H1 (cell line): ENCODE results near the gene SPATA6L. TPM values are rescaled to one million over a fixed set of nuclear protein-coding genes. Genes with fewer than 3 reads are reported as not detected.

ENCODE experiments used
- CTCF ChIA-PET: fragments of 300-600 bp; sonication (Branson Sonifier 250); formaldehyde crosslinking; loops from one replicate; lab custom pipeline; 2021; ENCODE audit not compliant: partially characterized antibody; lab: Charles Lee
- POLR2A ChIA-PET: fragments of 300-600 bp; sonication (Branson Sonifier 250); formaldehyde crosslinking; loops from one replicate; lab custom pipeline; 2021; ENCODE audit warnings: inconsistent platforms; ENCODE audit not compliant: partially characterized antibody; lab: Charles Lee
- DNase-seq, 2 experiments: peaks; one replicate each; pipeline versions ENCODE4 v3.0.0 to v3.0.0-alpha.2; 2010 to 2022; ENCODE audit warnings: low spot score in 2 of 2, low read depth in 1 of 2, mixed read lengths in 1 of 2
- FAIRE-seq: peaks from 2 replicates; lab custom pipeline; 2011; peaks lifted over from hg19 to GRCh38; lab: Jason Lieb, UNC
- H2AFZ ChIP-seq: 2 replicates; pipeline ENCODE4 v1.8.1; 2012; ENCODE audit warnings: low read length, inconsistent platforms
- H2AK5ac ChIP-seq: 2 replicates; pipeline ENCODE4 v1.6.1; 2013; ENCODE audit warnings: low read depth, low read length
- H2BK120ac ChIP-seq: replicated peaks from 2 replicates; pipeline ENCODE3; 2013; ENCODE audit warnings: low read depth, low read length, inconsistent platforms
- H2BK12ac ChIP-seq: 2 replicates; pipeline ENCODE4 v1.6.1; 2013; ENCODE audit warnings: low read depth, low read length
- H2BK15ac ChIP-seq: 2 replicates; pipeline ENCODE4 v1.6.1; 2013; ENCODE audit warnings: low read length
- H2BK20ac ChIP-seq: 2 replicates; pipeline ENCODE4 v1.6.1; 2013; ENCODE audit warnings: low read length
- H2BK5ac ChIP-seq: 2 replicates; pipeline ENCODE4 v1.6.1; 2013; ENCODE audit warnings: low read depth, low read length
- H3K14ac ChIP-seq: 2 replicates; pipeline ENCODE4 v1.6.1; 2013; ENCODE audit warnings: inconsistent platforms; ENCODE audit not compliant: insufficient read length
- H3K18ac ChIP-seq: 2 replicates; pipeline ENCODE4 v1.6.1; 2013; ENCODE audit warnings: low read length; ENCODE audit errors: extremely low read depth
- H3K23ac ChIP-seq: 2 replicates; pipeline ENCODE4 v1.6.1; 2013; ENCODE audit warnings: inconsistent platforms; ENCODE audit not compliant: insufficient read length
- H3K23me2 ChIP-seq: 2 replicates; pipeline ENCODE4 v1.6.1; 2013; ENCODE audit warnings: low read depth, low read length
- H3K27ac ChIP-seq: 2 replicates; pipeline ENCODE4 v1.6.1; 2011; ENCODE audit warnings: low read depth, low read length, inconsistent platforms
- H3K27me3 ChIP-seq, 4 experiments: replicated peaks in 1 of 4; 1 replicate in 1 of 4; 2 replicates in 3 of 4; pipeline versions ENCODE4 v1.6.1 to v1.8.1; 2011 to 2013; ENCODE audit warnings: low read length in 3 of 4, mild to moderate bottlenecking in 3 of 4, inconsistent platforms in 2 of 4, mixed read lengths in 2 of 4, moderate library complexity in 1 of 4; ENCODE audit not compliant: control insufficient read depth in 3 of 4, insufficient read depth in 3 of 4; ENCODE audit errors: extremely low read depth in 1 of 4
- H3K36me3 ChIP-seq, 4 experiments: 2 replicates each; pipeline versions ENCODE4 v1.6.1 to v1.8.1; 2011 to 2013; ENCODE audit warnings: mild to moderate bottlenecking in 4 of 4, low read length in 3 of 4, moderate library complexity in 2 of 4, control low read depth in 1 of 4, inconsistent platforms in 1 of 4; ENCODE audit not compliant: insufficient read depth in 4 of 4, control insufficient read depth in 2 of 4
- H3K4ac ChIP-seq: replicated peaks from 2 replicates; pipeline ENCODE3; 2013; ENCODE audit warnings: low read length, low read depth, mixed read lengths, inconsistent platforms; ENCODE audit not compliant: insufficient read length
- H3K4me1 ChIP-seq, 4 experiments: replicated peaks in 1 of 4; 1 replicate in 1 of 4; 2 replicates in 3 of 4; pipeline versions ENCODE4 v1.6.1 to v1.8.1; 2011 to 2013; ENCODE audit warnings: low read length in 3 of 4, inconsistent platforms in 2 of 4, mixed read lengths in 1 of 4; ENCODE audit not compliant: insufficient read depth in 4 of 4, control insufficient read depth in 3 of 4
- H3K4me2 ChIP-seq, 2 experiments: 2 replicates each; pipeline versions ENCODE4 v1.6.1 to v1.8.1; 2011 to 2013; ENCODE audit warnings: low read depth in 2 of 2, low read length in 2 of 2, control low read depth in 1 of 2, inconsistent platforms in 1 of 2, mild to moderate bottlenecking in 1 of 2; ENCODE audit not compliant: insufficient read depth in 1 of 2
- H3K4me3 ChIP-seq, 4 experiments: fragments of 200-600, 300-600 bp in 1 of 4; sonication (generic), shearing (Covaris generic), sonication (Bioruptor Twin) in 1 of 4; 2 replicates each; pipeline versions ENCODE4 v1.5.1 to v1.8.1; 2011 to 2016; ENCODE audit warnings: low read length in 4 of 4, low read depth in 3 of 4, control low read depth in 2 of 4, inconsistent platforms in 2 of 4, mild to moderate bottlenecking in 2 of 4, mixed read lengths in 1 of 4, moderate library complexity in 1 of 4; ENCODE audit not compliant: insufficient read depth in 2 of 4; ENCODE audit errors: extremely low read depth in 1 of 4
- H3K56ac ChIP-seq: replicated peaks from 2 replicates; pipeline ENCODE3; 2013; ENCODE audit warnings: low read depth, mild to moderate bottlenecking, mixed read lengths, low read length, inconsistent platforms; ENCODE audit not compliant: insufficient read length
- H3K79me1 ChIP-seq: 2 replicates; pipeline ENCODE4 v1.6.1; 2013; ENCODE audit warnings: low read depth, low read length, control low read depth
- H3K79me2 ChIP-seq, 2 experiments: 2 replicates each; pipeline versions ENCODE4 v1.6.1 to v1.8.1; 2012 to 2013; ENCODE audit warnings: low read length in 2 of 2, mild to moderate bottlenecking in 2 of 2, inconsistent platforms in 1 of 2; ENCODE audit not compliant: insufficient read depth in 2 of 2, control insufficient read depth in 1 of 2
- H3K9ac ChIP-seq, 4 experiments: replicated peaks in 1 of 4; 1 replicate in 1 of 4; 2 replicates in 3 of 4; pipeline versions ENCODE4 v1.6.1 to v1.8.1; 2011 to 2013; ENCODE audit warnings: low read depth in 3 of 4, low read length in 3 of 4, control low read depth in 2 of 4, mild to moderate bottlenecking in 2 of 4, moderate library complexity in 2 of 4, inconsistent platforms in 1 of 4; ENCODE audit errors: extremely low read depth in 1 of 4
- H3K9me3 ChIP-seq, 2 experiments: 2 replicates each; pipeline versions ENCODE4 v1.6.1 to v1.8.1; 2012 to 2013; ENCODE audit warnings: mild to moderate bottlenecking in 2 of 2, moderate library complexity in 2 of 2, control low read depth in 1 of 2, inconsistent platforms in 1 of 2, low read depth in 1 of 2, low read length in 1 of 2, mixed read lengths in 1 of 2; ENCODE audit not compliant: insufficient read depth in 2 of 2
- H4K20me1 ChIP-seq, 2 experiments: replicated peaks in 1 of 2; 2 replicates each; pipeline versions ENCODE3 to v1.8.1; 2011 to 2013; ENCODE audit warnings: inconsistent platforms in 2 of 2, low read length in 2 of 2, mild to moderate bottlenecking in 1 of 2; ENCODE audit not compliant: insufficient read depth in 2 of 2, control insufficient read depth in 1 of 2
- H4K5ac ChIP-seq: 2 replicates; pipeline ENCODE4 v1.6.1; 2013; ENCODE audit warnings: low read length, low read depth, mixed read lengths, inconsistent platforms; ENCODE audit not compliant: insufficient read length
- H4K8ac ChIP-seq: 2 replicates; pipeline ENCODE4 v1.8.0; 2013; ENCODE audit warnings: mild to moderate bottlenecking, moderate library complexity, low read length, inconsistent platforms; ENCODE audit not compliant: insufficient read depth; ENCODE audit errors: extremely low read depth
- H4K91ac ChIP-seq: replicated peaks from 2 replicates; pipeline ENCODE3; 2013; ENCODE audit warnings: low read length, mixed read lengths, inconsistent platforms; ENCODE audit not compliant: insufficient read length
- CHD1 ChIP-seq: IDR thresholded peaks from 2 replicates; pipeline ENCODE4 v1.6.1; 2012; ENCODE audit warnings: low read depth, low read length, improper control_type of control experiment
- HDAC6 ChIP-seq: IDR thresholded peaks from one replicate; pipeline ENCODE4 v1.7.1; 2012; ENCODE audit warnings: low read depth, mild to moderate bottlenecking, inconsistent platforms, low read length, moderate library complexity
- WGBS, 2 experiments: shearing (Covaris generic) in 1 of 2; methylation state at CpG; one replicate each; pipeline versions ENCODE4 v1.1.6 to v1.1.7; 2013 to 2015; ENCODE audit warnings: low lambda C conversion rate in 2 of 2, mixed read lengths in 2 of 2, inconsistent platforms in 1 of 2, low coverage in 1 of 2, missing lambda C conversion rate in 1 of 2; ENCODE audit not compliant: insufficient replicate concordance in 2 of 2, insufficient coverage in 1 of 2, insufficient read length in 1 of 2; ENCODE audit errors: extremely low coverage in 1 of 2, missing lambda C conversion rate in 1 of 2; 5-methylcytosine and 5-hydroxymethylcytosine counted together
- polyA plus RNA-seq, 7 experiments: library from polyadenylated mRNA; depleted of rRNA in 3 of 7; stranded (reverse) in 5 of 7; unstranded in 2 of 7; fragments of >200 nt in 5 of 7; fragments of 200-250 nt in 2 of 7; gene quantifications; 1 replicate in 5 of 7; 2 replicates in 1 of 7; 4 replicates in 1 of 7; pipeline versions ENCODE4 v1.2.1 to v1.2.3, GENCODE V29; 2011 to 2013; ENCODE audit warnings: missing spikeins in 2 of 7, mixed read lengths in 2 of 7
- total RNA-seq: library from RNA; stranded (reverse); fragmentation: NEBNext Ultra II Directional; extraction: Animal tissue kit (Norgen Biotek cat#: 25700); gene quantifications from 2 replicates; pipeline ENCODE4 v1.2.1, GENCODE V29; 2021

SPATA6L gene
- total and polyA plus RNA-seq, 2 of the 8 experiments (the other 6 are each of a cell fraction or from before 2014, with no cell fraction given) = 0.57 to 1.1 TPM

DNA sequence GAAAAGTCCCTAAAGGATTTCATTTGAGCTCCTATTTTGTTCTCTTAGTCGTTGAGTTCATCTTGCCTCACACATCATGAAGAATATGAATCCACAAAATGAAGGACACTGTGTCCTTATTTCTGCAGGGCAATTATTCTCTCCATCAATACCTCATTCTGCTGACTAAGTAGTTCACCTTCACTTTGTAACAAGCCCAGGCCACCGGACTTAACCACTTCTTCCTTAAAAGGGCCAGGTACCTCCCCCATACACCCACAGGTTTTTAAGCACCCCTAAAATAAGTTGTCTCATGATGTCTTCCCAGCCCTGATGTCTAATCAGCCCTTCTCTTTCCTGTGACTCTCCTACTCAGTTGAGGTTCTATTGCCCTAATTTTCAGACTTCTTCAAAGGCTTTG, 71.3 kb downstream of the SPATA6L start:
- Histone ChIP-seq H4K5ac (no peak overlapping the region), H3K14ac (no peak overlapping the region), H3K4me3 (no peak overlapping the region), H4K8ac (no peak overlapping the region), H3K79me1 (no peaks in the 10 kb centered on the region), H4K91ac (no peak overlapping the region), H2BK5ac (no peak overlapping the region), H3K27ac (no peak overlapping the region), H4K20me1 (no peaks in the 10 kb centered on the region), H3K4me2 (no peak overlapping the region), H3K9ac (no peak overlapping the region), H3K9me3 (no peaks in the 10 kb centered on the region), H3K36me3 (no peaks in the 10 kb centered on the region), H3K23me2 (no peaks in the 10 kb centered on the region), H3K27me3 (no peaks in the 10 kb centered on the region), H2BK120ac (no peak overlapping the region), H2AK5ac (no peak overlapping the region), H2BK12ac (no peak overlapping the region), H2AFZ (no peak overlapping the region), H3K18ac (no peak overlapping the region), H3K4me1 (peaks cover 0 to 5% (median 2%) of the 10 kb centered on the region in 4 experiments; a peak in 2 of 7 replicates), H3K56ac (no peak overlapping the region), H2BK15ac (no peak overlapping the region), H3K79me2 (no peaks in the 10 kb centered on the region), H3K4ac (no peak overlapping the region), H2BK20ac (no peak overlapping the region), H3K23ac (no peak overlapping the region)
- no peak for TF ChIP-seq HDAC6
- TF ChIP-seq CHD1 = no peak
- POLR2A ChIA-PET = interaction anchor here (1.5 kb wide), 1 partner anchor 8 kb away, joined by 3 read pairs; no protein-coding TSS in a partner anchor
- DNase-seq = no peak
- FAIRE-seq = no peak
- CTCF ChIA-PET = interaction anchor here (3.0 kb wide), 1 partner anchor 12 kb away, joined by 7 read pairs; no protein-coding TSS in a partner anchor
- 85% methylated on average over 2 of the region's 2 CpGs; no CpG with 5 or more reads in 1 of the 2 experiments for WGBS, 2 experiments
